ENCODE results near the gene LYST.

The LYST gene

GRCh38 chr1:235843461-235843961, 23.2 kb downstream of the LYST start:
- TF ChIP-seq SIN3A (IDR thresholded peaks at IDR 0.05; ENCODE audit: borderline replicate concordance, insufficient read depth, low read length) (no peak), TAF1 (IDR thresholded peaks at IDR 0.05; ENCODE audit: borderline replicate concordance, insufficient read depth, low read length) (no peak), REST (IDR thresholded peaks at IDR 0.05; ENCODE audit: insufficient read depth in 1 of 2, low read depth in 2 of 2, low read length in 2 of 2) (no peak), FOXP2 (optimal IDR thresholded peaks at IDR 0.05; ENCODE audit: borderline replicate concordance, extremely low read depth, extremely low read length, insufficient read depth) (no peak), POLR2AphosphoS5 (IDR thresholded peaks at IDR 0.05; ENCODE audit: low read depth, low read length) (no peak)

- TF ChIP-seq TAF1 (IDR thresholded peaks at IDR 0.05; ENCODE audit: borderline replicate concordance, insufficient read depth, low read length) = no peak
- TF ChIP-seq FOXP2 (optimal IDR thresholded peaks at IDR 0.05; ENCODE audit: borderline replicate concordance, extremely low read depth, extremely low read length, insufficient read depth) = no peak
- TF ChIP-seq REST (IDR thresholded peaks at IDR 0.05; ENCODE audit: insufficient read depth in 1 of 2, low read depth in 2 of 2, low read length in 2 of 2) = no peak
- no peak for TF ChIP-seq SIN3A (IDR thresholded peaks at IDR 0.05; ENCODE audit: borderline replicate concordance, insufficient read depth, low read length)
- no peak for TF ChIP-seq POLR2AphosphoS5 (IDR thresholded peaks at IDR 0.05; ENCODE audit: low read depth, low read length)
Observed at GRCh38 chr1:235841938-235842545, 24.7 kb downstream of the LYST start.

- TF ChIP-seq TAF1 (IDR thresholded peaks at IDR 0.05; ENCODE audit: borderline replicate concordance, insufficient read depth, low read length) (no peak), POLR2AphosphoS5 (IDR thresholded peaks at IDR 0.05; ENCODE audit: low read depth, low read length) (no peak), REST (IDR thresholded peaks at IDR 0.05; ENCODE audit: insufficient read depth in 1 of 2, low read depth in 2 of 2, low read length in 2 of 2) (no peak), FOXP2 (optimal IDR thresholded peaks at IDR 0.05; ENCODE audit: borderline replicate concordance, extremely low read depth, extremely low read length, insufficient read depth) (no peak), SIN3A (IDR thresholded peaks at IDR 0.05; ENCODE audit: borderline replicate concordance, insufficient read depth, low read length) (no peak)
Observed at GRCh38 chr1:235838021-235838420, 28.7 kb downstream of the LYST start.

- TF ChIP-seq POLR2AphosphoS5 (IDR thresholded peaks at IDR 0.05; ENCODE audit: low read depth, low read length) (no peak), FOXP2 (optimal IDR thresholded peaks at IDR 0.05; ENCODE audit: borderline replicate concordance, extremely low read depth, extremely low read length, insufficient read depth) (no peak), REST (IDR thresholded peaks at IDR 0.05; ENCODE audit: insufficient read depth in 1 of 2, low read depth in 2 of 2, low read length in 2 of 2) (no peak), TAF1 (IDR thresholded peaks at IDR 0.05; ENCODE audit: borderline replicate concordance, insufficient read depth, low read length) (no peak), SIN3A (IDR thresholded peaks at IDR 0.05; ENCODE audit: borderline replicate concordance, insufficient read depth, low read length) (no peak)
Observed at GRCh38 chr1:235835226-235835625, 31.5 kb downstream of the LYST start.

Data from PFSK-1 (cell line).